Peyer's patch (tissue), 4 donors: ENCODE data around the gene PDE10A.

Experiments
- POLR2A ChIP-seq, 2 donors: fragments of 450-650 bp; IDR thresholded peaks; one replicate each; pipeline ENCODE4 v1.5.1; 2017; ENCODE audit warnings: antibody characterized with exemption in 2 of 2, mild to moderate bottlenecking in 2 of 2, moderate library complexity in 2 of 2
- TF ChIP-seq, protein P1 (sequence below), 6 experiments: fragments of 450-650 bp in 4 of 6; fragments of 200-600 bp in 2 of 6; sonication (generic) in 1 of 6; IDR thresholded peaks; one replicate each; pipeline ENCODE4 v1.5.1; 2017 to 2019; ENCODE audit warnings: antibody characterized with exemption in 6 of 6, mild to moderate bottlenecking in 3 of 6, moderate library complexity in 1 of 6

DNA sequence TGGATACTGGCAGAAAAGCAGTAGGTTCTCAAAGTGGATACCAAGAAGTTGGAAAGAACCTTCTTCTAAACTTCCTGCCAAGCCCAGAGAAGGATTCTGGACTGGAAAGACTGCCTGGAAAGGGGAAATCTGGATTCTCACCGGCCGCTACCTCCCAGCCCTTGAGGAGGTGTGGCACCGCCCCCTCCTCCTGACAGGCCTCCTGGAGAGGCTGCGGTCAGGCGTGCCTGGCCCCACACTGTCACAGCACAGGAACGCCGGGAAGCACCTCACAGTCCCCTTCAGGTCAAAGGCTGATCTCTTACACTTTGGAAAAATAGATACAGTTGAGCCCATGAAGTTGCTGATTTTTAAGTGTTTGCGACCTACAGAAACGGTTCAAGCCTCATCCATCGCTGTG is 16.3 kb upstream of the PDE10A start:
- TF ChIP-seq, protein P1, sequence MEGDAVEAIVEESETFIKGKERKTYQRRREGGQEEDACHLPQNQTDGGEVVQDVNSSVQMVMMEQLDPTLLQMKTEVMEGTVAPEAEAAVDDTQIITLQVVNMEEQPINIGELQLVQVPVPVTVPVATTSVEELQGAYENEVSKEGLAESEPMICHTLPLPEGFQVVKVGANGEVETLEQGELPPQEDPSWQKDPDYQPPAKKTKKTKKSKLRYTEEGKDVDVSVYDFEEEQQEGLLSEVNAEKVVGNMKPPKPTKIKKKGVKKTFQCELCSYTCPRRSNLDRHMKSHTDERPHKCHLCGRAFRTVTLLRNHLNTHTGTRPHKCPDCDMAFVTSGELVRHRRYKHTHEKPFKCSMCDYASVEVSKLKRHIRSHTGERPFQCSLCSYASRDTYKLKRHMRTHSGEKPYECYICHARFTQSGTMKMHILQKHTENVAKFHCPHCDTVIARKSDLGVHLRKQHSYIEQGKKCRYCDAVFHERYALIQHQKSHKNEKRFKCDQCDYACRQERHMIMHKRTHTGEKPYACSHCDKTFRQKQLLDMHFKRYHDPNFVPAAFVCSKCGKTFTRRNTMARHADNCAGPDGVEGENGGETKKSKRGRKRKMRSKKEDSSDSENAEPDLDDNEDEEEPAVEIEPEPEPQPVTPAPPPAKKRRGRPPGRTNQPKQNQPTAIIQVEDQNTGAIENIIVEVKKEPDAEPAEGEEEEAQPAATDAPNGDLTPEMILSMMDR (IDR thresholded peaks at IDR 0.05) = no peak
- no peak for TF ChIP-seq POLR2A (IDR thresholded peaks at IDR 0.05)
